HG03139 (cell line): ENCODE measurements around the gene B3GALT5.

Experiments
- ATAC-seq: cut with Tn5 transposase; IDR thresholded peaks from one replicate; pipeline ENCODE4 v1.9.1; 2021; ENCODE audit not compliant: unreplicated experiment

The B3GALT5 gene

DNA sequence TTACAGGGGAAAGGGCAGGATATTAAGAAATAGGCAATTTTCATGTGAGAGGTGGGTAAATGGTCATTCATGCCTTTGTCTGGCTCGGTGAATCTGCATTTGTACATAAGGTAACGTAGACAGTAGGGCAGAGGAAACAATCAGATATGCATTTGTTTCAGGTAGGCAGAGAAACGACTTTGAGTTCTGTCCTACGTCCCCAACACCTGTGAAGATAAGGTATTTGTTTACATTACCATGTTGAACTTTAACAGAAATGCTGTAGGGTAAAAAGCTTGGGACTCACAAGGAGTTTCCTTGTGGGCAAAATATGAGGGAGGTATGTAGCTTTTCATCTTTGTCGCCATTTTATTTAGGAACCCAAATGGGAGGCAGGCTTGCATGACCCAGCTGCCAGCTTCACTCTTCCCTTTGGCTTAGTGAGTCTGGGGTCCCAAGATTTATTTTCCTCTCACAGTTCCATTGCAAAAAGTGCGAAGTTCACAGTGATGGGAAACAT lies 31.4 kb downstream of the B3GALT5 start:
- no peak for ATAC-seq

GRCh38 chr21:39645331-39645730 lies 32.6 kb downstream of the B3GALT5 start:
- ATAC-seq: no peak

DNA sequence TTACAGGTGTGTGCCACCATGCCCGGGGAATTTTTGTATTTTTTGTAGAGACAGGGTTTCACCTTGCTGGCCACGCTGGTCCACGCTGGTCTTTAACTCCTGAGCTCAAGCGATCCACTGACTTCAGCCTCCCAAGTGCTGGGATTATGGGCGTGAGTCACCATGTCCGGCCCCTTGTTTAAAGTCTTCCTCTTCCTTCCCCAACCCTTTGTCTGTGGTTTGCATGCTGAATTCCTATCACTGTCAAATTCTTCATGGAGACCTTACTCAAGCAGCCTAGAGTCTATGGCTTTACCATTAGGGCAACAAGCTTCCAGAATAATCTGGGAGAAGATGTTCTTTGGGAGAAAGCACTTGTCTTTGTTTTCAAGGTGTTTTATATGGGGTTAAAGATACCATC lies 34.7 kb downstream of the B3GALT5 start:
- no peak for ATAC-seq

- no peak for ATAC-seq
These were observed 36.1 kb downstream of the B3GALT5 start for GRCh38 chr21:39648879-39649278.

GRCh38 chr21:39649526-39649925 lies 36.8 kb downstream of the B3GALT5 start:
- no peak for ATAC-seq

- no peak for ATAC-seq
These were observed 37.6 kb downstream of the B3GALT5 start for GRCh38 chr21:39650306-39650705.

GRCh38 chr21:39650801-39651200 lies 38.1 kb downstream of the B3GALT5 start:
- no peak for ATAC-seq

DNA sequence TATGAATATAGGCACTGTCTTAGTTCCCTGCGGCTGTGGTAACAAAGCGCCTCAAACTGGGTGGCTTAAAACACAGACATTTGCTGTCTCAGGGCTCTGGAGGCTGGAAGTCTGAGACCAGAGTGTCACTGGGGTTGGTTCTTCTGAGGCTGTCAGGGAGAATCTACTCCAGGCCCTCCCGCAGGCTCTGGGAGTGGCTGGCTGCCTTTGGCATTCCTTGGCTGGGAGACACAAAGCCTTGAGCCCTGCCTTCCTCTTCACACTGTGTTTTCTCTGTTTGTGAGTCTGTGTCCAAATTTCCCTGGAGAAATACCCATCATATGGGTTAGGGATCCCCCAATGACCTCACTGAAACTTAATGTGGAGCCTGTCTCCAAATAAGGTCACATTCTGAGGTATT lies 38.5 kb downstream of the B3GALT5 start:
- no peak for ATAC-seq

- ATAC-seq: no peak
These were observed 42.2 kb downstream of the B3GALT5 start for GRCh38 chr21:39654951-39655350.

GRCh38 chr21:39655589-39655988 lies 42.8 kb downstream of the B3GALT5 start:
- ATAC-seq: no peak

GRCh38 chr21:39656209-39656608 lies 43.5 kb downstream of the B3GALT5 start:
- no peak for ATAC-seq

GRCh38 chr21:39657091-39657689 lies 44.5 kb downstream of the B3GALT5 start:
- no peak for ATAC-seq

- ATAC-seq: no peak
These were observed 45.3 kb downstream of the B3GALT5 start for GRCh38 chr21:39658066-39658465.

GRCh38 chr21:39659070-39659815 lies 46.5 kb downstream of the B3GALT5 start:
- ATAC-seq: no peak

GRCh38 chr21:39660191-39660980 lies 47.6 kb downstream of the B3GALT5 start:
- no peak for ATAC-seq

GRCh38 chr21:39661121-39661520 lies 48.4 kb downstream of the B3GALT5 start:
- no peak for ATAC-seq

DNA sequence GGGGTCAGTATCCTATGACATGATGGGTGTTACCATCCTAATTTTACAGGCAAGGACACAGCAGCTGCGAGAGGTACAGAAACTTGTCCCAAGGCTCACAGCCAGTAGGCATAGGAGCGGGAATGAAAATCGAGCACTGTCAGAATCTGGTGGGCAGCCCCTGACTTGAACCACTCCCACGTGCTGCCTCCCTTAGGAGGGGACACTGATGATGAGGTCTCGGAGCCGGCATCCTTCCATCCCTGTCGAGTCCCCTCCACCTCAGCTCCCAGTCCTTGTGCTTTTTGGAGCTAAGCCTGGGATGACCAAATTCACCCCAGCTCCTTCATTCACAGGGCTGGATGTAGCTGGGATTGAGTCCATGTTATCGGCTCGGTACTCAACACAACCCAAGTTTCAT lies 49.0 kb downstream of the B3GALT5 start:
- no peak for ATAC-seq

- no peak for ATAC-seq
These were observed 49.7 kb downstream of the B3GALT5 start for GRCh38 chr21:39662411-39662953.

GRCh38 chr21:39663066-39663465 lies 50.3 kb downstream of the B3GALT5 start:
- ATAC-seq: no peak

DNA sequence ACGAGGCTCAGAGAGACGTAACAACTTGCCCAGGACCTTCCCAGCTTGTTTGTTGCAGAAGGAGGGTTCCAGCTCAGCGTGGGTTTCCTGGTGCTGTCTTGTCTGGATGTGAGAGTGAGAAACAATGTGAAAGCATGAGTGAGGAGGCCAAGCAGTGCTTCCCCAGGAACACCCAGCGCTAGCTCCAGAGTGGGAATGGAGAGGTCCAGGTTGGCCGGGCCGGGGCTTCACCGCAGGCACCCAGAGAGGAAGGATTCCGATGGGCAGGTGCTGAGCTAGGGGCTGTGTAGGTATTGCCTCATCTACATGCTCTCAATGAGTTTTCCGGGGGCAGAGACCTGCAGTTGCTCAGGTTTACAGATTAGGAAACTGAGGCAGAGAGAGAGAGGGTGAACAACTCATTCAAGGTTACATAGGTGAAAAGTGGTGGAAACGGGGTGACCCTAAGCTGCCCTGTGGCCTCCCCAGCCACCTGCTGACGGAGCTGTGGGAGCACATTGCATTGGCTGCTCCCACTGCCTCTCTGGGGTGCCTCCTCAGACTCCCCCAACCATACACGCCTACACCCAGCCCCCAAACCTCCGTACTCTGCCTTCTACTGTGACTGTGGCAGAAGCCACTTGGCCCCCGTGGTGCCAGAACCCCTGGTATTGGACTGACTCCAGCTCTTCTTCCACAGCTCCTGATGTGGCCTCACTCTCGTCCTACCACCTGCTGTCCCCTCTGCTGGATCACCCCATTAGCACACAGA lies 51.2 kb downstream of the B3GALT5 start:
- no peak for ATAC-seq

DNA sequence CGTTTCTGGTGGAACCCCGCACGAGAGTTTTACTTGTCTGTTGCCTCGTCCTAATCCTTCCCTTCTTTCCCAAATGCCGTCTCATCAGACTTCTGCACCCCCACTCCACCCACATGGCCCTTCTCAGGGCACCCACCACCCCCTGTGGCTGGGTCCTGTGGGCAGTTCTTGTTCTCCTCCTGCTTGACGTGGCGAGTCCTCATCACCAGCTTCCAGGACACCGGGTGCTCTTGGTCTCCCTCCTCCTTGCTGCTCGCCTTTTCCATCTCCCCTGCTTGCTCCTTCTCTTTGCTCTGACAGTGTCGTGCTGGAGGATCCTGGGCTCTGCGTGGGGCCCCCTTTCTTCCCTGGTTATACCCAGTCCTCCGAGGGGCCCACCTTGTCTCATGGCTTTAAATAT lies 51.8 kb downstream of the B3GALT5 start:
- ATAC-seq: no peak
